GM12801 (cell line): Measurements from ENCODE around the gene BHLHA15.

Experiments
- TF ChIP-seq, protein P1 (sequence below): IDR thresholded peaks from one replicate; pipeline ENCODE4 v1.5.1; 2011; ENCODE audit warnings: control low read depth; ENCODE audit not compliant: insufficient read length; ENCODE audit errors: extremely low read depth

The BHLHA15 gene

DNA sequence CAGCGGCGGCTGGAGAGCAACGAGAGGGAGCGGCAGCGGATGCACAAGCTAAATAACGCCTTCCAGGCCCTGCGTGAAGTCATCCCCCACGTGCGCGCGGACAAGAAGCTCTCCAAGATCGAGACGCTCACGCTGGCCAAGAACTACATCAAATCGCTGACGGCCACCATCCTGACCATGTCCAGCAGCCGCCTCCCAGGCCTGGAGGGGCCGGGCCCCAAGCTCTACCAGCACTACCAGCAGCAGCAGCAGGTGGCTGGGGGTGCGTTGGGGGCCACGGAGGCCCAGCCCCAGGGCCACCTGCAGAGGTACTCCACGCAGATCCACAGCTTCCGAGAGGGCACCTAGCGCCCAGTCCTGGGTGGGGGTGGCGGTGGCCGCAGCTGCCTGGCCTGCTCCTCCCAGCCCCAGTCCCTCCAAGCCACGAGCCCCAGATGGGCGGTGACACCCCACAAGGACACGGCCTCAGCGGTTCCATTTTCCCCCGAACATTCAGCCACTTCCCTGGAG lies 1.3 kb downstream of the BHLHA15 start:
- TF ChIP-seq, protein P1, sequence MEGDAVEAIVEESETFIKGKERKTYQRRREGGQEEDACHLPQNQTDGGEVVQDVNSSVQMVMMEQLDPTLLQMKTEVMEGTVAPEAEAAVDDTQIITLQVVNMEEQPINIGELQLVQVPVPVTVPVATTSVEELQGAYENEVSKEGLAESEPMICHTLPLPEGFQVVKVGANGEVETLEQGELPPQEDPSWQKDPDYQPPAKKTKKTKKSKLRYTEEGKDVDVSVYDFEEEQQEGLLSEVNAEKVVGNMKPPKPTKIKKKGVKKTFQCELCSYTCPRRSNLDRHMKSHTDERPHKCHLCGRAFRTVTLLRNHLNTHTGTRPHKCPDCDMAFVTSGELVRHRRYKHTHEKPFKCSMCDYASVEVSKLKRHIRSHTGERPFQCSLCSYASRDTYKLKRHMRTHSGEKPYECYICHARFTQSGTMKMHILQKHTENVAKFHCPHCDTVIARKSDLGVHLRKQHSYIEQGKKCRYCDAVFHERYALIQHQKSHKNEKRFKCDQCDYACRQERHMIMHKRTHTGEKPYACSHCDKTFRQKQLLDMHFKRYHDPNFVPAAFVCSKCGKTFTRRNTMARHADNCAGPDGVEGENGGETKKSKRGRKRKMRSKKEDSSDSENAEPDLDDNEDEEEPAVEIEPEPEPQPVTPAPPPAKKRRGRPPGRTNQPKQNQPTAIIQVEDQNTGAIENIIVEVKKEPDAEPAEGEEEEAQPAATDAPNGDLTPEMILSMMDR: no peak

DNA sequence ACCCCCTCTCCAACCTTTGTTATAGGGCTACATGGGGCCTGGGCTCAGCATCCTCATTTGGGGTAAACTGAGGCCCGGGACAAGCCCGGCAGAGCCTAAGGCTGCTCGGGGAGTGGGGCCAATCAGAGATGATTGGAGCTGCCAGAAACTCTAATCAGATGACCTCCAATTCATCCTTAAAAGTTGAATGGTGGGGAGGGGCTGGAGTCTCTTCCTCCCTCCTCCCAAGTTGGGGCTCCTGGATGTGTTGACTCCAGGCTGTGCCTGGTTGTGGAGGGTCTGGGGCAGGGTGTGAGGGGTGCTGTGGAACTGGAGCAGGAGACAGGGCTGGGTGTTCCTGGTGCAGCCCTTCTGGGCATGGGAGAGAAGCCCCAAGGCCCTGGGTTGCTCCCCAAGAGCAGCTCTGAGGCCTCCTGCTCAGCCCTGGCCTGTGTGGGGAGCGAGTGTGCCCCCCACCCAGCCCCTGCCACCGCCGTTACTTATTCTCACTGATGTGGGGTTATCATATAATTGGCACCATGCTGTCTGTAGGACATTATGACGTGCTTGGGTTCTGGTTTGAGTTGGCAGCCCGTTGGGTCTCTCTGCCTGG lies 2.2 kb downstream of the BHLHA15 start:
- TF ChIP-seq, protein P1: no peak

DNA sequence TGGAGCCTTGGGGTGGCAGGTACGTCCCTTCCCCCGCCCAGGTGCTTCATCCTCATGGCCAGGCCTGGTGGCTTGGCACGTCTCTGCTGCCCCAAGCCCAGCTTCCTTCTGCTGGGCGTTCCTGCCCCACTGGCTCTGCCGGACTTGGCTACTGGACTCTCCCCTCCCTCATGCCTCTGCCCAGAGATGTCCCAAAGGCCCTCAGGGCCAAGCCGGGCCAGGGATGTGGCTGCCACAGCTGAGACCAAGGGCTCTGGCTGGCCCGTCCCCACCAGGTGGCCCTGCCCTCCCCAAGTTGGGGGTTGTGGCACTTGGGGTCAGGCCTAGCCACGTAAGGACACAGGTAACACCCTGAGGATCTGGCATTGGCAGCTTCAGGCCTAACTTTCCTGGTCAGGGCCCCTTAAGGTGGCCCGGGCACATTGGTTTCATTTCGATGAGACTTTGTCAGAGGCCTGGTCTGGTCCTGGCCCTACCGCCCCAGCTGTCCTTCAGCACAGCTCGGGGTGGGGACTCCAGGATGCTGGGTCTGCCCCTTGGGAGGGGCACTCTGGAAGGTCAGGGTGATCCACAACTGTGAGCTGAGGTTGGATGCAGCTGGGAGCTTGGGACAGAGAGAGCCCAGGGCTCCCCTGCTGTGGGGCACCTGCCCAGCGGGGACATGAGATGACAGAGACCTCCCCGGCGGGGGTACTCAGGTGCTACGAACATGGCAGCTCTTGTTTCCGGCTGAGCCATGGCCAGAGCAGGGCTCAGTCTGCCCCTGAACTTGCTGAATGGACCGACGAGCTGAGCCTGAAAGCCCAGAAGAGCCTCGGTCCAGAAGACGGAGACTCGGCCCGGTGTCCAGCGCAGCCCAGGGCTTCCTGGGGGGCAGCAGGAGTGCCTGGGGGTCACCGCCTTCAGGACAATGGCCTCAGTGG lies 2.9 kb downstream of the BHLHA15 start:
- TF ChIP-seq, protein P1: no peak

DNA sequence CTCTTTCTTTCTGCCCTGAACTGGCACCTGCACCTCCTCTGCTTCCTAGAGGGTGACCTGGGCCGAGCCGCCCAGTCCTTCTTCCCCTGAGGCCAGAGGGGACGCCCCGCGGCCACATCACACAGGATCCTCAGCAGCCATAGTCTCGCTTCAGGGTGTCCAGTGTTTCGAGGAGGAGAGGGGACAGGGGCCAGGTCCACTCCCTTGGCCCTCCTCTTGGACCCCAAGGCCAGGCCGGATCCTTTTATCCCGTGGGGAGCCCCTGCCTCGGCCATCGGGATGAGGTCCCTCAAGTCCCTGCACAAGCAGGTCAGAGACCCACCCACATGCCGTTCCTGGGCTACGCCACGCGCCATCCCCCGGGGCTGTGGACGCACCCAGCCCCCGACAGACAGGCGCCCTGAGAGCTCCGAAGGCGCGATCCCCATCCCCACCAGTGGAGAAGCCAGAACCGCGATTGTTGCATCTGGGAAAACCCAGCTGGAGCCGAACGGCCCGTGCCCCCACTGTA lies 3.6 kb downstream of the BHLHA15 start:
- TF ChIP-seq, protein P1: no peak

DNA sequence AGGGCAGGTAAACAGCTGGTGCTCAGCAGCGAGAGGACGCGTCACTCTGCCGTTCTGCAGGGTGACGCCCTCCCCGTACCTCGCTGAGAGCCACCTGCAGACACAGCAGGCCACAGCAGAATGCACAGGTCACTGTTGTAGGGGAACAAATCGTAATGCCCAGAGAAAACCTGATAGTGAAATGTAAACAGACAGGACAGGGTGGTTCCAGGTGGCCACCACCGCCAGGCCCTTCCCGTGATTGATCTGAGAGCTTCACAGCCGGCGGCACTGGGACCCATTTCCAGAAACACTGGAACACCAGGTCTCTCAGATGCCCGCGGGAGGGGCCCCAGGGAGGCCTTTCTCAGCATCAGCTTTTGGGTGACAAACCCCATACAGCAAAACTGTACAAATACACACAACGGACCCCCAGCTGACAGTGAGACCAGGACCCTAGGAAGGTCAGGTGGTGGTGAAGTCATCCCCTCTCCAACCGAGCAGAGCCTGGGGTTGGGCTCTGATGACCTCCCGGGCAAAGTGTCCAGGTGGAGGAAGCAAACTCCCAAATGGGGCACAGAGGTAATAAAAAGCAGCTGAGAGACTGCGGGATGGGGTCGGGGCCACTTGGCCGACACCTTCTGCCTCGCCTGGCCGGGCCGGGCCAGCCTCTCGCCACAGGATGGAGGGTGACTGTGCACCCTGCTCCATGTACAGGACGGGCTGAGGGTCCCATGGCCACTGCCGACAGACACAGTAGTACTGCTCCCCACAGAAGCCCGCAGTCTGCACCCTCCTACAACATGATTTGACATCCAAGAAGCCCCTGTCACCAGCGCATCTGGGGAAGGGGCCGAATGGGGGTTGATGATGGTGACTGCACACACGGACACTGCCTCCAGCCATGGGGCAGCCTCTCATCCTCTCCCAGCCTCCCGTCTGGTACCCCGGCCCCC lies 4.6 kb downstream of the BHLHA15 start:
- TF ChIP-seq, protein P1: no peak

DNA sequence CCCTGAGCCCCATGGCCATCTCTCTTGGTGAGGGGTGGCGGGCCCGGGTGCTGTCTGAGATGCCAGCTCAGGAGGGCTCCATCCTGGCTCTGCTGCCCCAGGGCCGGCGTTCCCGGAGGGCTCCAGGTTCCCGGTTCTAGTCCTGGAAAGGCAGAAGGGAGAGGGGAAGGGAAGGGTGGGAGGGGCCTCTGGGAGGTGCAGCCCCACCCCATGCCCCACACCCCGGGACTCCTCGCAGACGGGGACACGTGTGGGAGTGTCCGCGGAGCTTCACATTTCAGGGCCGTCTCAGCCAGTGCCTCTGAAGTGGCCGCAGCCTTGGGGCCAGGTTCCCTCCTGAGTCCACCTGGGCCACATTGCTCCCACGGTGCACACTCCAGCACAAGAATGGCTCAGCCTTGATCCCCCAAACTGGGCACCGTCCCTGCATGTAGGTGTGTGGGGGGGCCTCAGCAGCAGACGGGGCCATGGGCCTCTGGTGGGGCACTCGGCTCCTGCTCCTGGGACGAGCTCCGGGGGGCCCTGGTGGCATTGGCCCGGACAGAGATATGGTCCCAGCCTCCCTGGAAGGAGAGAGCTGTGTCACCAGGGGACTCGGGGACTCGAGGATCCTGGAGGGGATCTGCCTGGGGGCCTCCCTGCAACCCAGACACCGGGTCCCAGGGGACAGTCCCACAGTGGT lies 5.8 kb downstream of the BHLHA15 start:
- TF ChIP-seq, protein P1: no peak
